Activated T-helper 1 cell treated with Interleukin-2 at 50 U/mL for 16 hours (primary cell): ENCODE results near the gene KRT33B.
A peak's percentile ranks its signal among the peaks of the same experiment; 100 is the strongest.
"Not testable (repeated sequence)": the region's sequence is repeated elsewhere in the genome, so short reads cannot be mapped to it uniquely, and the experiment has no call there.

Source experiments
- DNase-seq: peaks from one replicate; pipeline ENCODE4 v3.0.0-alpha.2; 2020; ENCODE audit warnings: low read depth

Gene KRT33B

DNA sequence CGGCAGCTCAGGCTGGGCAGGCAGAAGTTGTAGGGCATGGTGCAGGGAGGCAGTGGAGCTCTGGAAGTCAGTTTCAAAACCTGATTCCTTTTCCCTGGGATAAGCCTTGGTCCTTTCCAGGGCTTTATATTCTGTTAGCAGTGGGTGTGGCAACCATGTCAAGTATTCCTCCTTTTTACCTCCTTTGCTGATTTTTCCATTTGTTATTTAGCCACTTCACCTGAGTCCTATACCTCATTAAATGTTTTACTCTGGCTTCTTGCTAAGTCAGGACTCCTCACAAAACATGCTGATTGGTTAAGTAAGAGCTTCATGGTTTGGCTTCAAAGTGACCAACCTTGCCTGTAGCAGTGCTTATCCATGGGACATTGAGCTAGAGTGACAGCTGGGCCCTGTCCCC is at the start of gene KRT33B:
Gene KRT33B, minus strand, starts transcription at position 101 of the 400 bp plus-strand sequence. Its CDS starts 63 bp downstream, at position 38.
- DNase-seq = no peak

- DNase-seq = no peak
Observed at GRCh38 chr17:41418116-41418860, 48.7 kb upstream of the KRT33B start.

GRCh38 chr17:41417576-41418015 is 48.0 kb upstream of the KRT33B start:
- no peak for DNase-seq

DNA sequence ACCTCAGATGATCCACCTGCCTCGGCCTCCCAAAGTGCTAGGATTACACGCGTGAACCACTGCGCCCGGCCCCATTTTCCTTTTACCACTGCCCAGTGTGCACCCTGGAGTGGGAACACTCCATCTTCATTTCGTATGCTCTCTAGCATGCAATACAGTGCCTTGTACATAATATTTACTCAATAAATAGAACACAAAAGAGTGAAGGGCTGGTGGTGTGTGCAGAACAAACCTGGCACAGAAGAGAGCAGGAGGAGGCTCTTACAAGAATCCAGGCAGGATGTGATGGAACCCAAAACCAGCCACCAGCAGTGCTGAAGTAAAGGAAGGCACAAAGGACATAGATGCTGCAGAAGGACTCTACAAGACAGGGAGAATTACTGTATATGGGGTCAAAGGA is 47.5 kb upstream of the KRT33B start:
- DNase-seq = no peak

DNA sequence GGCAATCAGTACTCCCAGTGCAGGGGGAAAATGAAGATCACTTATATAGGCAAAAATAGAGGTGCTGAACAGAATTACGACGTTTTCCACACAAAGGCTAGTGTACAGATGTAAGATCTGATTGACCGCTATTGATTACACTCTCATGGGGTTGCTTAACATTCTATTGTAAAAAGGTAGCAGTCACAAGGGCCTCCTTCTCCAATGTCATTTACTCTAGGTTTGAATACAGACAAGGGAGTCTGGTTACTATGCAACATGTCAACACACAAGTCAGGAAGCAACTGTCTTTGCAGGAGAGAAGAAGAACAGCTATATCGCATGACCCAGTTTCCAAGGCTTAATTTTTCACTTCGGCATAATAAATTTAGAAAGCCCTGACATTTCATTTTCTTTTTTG is 46.9 kb upstream of the KRT33B start:
- no peak for DNase-seq

DNA sequence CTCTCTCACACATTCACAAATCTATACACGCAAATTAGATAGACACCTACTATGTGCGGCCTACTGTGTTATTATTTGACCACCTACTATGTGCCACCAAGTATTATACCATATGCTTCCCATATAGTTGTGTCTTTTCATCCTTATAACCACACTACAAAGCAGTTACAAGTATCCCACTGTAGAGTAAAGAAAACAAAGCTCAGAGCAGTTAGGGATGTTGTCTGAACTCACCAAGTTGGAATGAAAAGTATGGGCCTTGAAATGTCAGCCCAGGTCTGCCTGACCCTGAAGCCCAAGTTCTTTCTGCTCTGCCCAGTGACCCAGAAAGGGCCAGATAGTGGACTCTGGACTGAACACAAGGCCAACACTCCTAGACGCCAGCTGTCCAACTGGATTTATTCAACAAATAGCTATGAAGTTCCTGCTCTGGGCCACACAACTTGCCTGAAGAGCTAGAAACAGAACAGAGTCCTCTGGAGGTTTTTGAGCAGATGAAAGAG is 46.3 kb upstream of the KRT33B start:
- DNase-seq = no peak

GRCh38 chr17:41415411-41415810 is 45.8 kb upstream of the KRT33B start:
- DNase-seq = no peak

DNA sequence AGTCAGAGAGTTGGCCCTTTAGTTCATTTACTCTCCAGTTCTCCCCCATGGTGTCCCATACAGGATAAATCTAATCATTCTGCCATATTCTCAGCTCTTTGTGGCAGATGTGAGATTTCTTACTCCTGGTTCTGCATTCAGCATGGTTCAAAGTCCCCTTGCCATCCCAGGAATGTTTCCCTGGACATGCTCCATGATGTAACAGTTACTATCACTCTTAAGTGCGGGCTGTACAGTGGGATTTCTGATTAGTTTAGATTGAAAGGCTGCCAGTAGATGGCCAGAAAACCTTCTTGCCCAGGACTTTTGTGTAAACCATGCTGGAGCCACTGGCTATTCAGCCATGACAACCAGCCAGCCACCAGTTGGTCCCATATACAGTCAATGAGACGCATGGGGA is 44.4 kb upstream of the KRT33B start:
- no peak for DNase-seq

GRCh38 chr17:41413353-41413957 is 43.8 kb upstream of the KRT33B start:
- no peak for DNase-seq

- no peak for DNase-seq
Observed at GRCh38 chr17:41411072-41411840, 41.6 kb upstream of the KRT33B start.

DNA sequence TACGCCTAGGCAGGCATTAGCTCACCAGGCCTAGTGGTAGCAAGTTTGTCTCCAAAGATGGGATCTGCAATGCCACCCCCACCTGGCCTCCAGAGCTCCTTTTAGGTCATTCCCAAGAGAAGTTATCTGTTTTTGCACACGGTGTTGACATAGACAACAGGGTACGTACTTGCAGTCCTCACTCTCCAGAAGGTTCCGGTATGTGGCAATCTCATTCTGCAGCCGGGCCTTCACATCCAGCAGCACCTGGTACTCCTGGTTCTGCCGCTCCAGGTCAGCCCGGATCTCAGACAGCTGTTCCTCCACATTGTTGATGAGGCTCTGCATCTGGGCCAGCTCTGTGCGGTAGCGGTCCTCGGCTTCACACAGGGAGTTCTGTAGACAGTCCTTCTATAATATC is 37.6 kb upstream of the KRT33B start:
- no peak for DNase-seq

DNA sequence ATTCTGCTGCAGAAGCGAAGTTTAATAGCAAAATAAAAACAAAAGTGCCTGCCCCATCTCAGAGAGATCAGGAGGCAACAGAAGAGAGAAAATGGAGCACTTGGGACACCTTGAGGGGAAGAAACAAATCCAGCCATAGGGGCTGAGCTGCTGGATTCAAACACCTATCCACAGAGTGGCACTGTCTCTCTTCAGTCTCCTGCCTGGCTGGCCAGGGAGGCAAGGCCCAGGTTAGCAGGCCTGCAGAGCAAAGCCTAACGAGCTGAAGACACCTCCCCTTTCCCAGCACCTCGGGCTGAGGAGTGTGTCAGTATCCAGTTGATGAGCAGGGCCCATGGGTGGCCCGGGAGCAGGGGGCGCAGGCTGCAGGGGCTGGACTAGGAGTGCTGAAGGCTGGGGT is 36.6 kb upstream of the KRT33B start:
- no peak for DNase-seq

DNA sequence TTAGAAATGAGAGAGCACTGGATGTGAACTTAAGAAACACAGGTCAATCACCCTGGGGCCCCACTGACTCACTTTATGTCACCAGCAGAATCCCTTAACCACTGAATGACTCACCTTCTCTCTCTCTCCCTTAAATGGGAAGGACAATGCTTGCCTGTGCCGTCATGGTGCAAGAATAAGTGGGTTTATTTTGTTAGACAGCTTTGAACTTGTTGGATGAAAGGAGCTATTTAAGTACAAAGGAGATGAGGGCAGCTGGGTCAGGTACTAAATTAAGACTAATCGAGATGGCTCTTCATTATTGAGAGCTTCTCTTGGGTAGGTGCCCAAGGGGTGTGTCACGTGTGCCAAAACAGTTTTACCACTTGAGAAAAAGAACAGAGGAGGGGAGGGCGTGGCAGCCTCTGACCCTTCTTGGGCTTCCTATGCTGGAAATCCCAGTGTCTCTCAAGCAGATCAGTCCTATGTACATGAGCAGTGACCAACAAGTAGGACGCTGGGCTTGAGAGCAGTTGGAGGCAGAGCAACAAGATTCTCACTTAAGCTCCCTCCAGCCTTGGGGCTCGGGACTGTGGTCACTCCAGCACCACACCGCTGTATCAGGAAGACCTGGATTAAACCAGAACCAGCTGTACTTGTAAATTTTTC is 34.5 kb upstream of the KRT33B start:
- peak; percentile 9 for DNase-seq

GRCh38 chr17:41403404-41404023 is 33.9 kb upstream of the KRT33B start:
- no peak for DNase-seq

DNA sequence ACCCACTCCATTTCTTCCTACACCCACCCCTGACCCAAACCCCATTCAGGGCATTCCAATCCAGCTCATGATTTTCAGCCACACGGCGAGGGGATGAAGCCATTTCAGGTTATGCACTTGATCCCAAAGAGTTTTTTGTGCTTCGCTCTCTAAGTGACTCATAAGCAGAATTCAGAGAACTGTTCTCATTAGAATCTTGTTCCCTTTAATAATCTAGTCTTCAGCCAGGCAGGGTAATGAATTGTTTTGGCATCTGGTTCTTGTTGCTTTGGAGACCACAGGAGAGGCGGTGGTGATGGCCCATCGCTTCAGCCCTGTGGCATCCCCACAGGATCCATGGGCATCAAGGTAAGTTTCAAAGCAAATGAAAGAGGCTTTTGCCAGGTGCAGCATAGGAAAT is 32.5 kb upstream of the KRT33B start:
- no peak for DNase-seq

DNA sequence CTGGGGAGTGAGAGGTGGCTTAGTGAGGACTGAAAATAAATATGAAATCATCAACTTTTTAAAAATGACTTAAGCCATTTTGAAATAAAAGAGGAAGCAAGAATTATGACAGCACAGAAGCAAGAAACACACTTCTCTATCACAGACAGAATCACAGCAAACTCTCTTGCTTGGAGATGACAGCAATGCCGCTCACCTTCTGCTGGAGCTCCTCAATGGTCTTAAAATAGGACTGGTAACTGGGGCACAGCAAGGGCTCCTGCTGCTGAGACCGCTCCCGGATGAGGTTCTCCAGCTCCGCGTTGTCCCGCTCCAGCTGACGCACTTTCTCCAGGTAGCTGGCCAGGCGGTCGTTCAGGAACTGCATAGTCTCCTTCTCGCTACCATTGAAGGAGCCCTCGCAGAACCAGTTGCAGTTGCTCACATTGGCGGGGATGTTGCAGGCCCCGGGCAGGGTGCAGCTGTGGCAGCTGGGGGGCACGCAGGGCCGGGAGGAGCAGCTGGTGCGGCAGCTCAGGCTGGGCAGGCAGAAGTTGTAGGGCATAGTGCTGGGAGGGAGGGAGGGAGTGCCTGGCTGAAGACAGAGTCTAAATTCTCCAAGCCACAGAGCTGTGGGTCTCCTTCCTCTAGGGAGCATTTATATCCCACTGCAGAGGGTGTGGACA is 27.5 kb upstream of the KRT33B start, which contains the start of gene KRT31:
Gene KRT31, minus strand, starts transcription at position 613 of the 665 bp plus-strand sequence. Its CDS starts 69 bp downstream, at position 544.
- DNase-seq = no peak

DNA sequence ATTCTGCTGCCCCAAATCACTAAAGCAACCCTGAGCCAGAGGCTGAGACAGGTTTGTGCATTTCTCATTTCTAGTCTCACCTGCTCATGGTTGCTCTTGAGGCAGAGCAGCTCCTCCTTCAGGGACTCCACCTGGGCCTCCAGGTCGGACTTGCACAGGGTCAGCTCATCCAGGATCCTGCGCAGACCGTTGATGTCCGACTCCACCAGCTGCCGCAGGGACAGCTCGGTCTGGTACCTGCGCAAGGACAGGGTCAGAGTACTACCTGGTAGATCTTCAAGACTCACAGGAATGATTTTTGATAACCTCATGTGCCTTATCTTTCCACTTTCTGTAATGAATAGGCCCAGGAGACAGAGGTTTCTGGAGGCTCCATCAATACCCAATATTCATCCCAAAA is 26.7 kb upstream of the KRT33B start:
- no peak for DNase-seq

DNA sequence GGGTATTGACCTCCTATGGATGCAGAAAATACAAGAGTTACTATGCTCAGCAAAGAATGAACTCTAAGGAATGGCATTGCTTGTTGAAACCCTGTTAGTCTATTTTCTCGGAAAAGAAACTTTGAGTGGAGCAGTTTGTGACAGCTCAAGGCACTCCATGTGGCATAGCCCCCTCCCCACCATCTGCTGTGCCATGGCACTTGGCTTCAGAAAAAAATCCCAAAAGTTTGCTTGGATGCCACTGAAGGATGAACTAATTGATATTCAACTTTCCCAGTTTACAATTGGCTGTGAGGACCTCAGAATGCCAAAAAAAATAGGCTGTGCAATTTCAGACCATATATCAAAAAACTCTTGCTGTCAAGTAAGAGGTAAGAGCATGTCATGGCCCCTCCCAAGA is 26.0 kb upstream of the KRT33B start:
- no peak for DNase-seq

DNA sequence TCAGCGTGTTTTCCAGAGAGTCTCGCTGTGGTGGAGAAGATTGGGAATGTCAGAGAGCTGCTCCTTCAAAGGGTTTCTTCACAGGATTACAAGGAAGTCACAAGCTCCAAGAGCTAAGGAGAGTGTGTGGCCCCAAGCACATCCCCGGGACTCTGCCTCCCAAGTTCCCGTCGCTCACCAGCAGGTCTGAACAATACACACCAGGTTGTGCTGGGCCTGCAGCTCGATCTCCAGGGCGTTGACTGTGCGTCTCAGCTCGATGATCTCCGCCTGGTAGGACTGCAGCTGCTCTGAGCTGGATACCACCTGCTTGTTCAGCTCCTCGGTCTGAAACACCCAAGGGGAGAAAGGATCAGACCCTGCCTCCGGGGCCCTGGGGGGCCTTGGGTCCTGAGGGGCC is 25.4 kb upstream of the KRT33B start:
- not testable (repeated sequence) for DNase-seq

GRCh38 chr17:41394254-41394996 is 24.8 kb upstream of the KRT33B start:
- DNase-seq = no peak
